Peyer's patch (tissue), 4 donors: ENCODE measurements around the gene RPL41.

Experiments
- CTCF ChIP-seq, 6 experiments: fragments of 450-650 bp in 4 of 6; fragments of 200-600 bp in 2 of 6; sonication (generic) in 1 of 6; IDR thresholded peaks; one replicate each; pipeline ENCODE4 v1.5.1; 2017 to 2019; ENCODE audit warnings: antibody characterized with exemption in 6 of 6, mild to moderate bottlenecking in 3 of 6, moderate library complexity in 1 of 6
- POLR2A ChIP-seq, 2 donors: fragments of 450-650 bp; IDR thresholded peaks; one replicate each; pipeline ENCODE4 v1.5.1; 2017; ENCODE audit warnings: antibody characterized with exemption in 2 of 2, mild to moderate bottlenecking in 2 of 2, moderate library complexity in 2 of 2

GRCh38 chr12:56117778-56118687 lies 1.6 kb downstream of the RPL41 start, which contains the start of gene ZC3H10:
- TF ChIP-seq CTCF (IDR thresholded peaks at IDR 0.05), result peak; percentile 27 to 74 (median 63)
- peak; percentile 77 to 91 for TF ChIP-seq POLR2A (IDR thresholded peaks at IDR 0.05)
